ENCODE results near the gene LAPTM5.
"Not testable (repeated sequence)": the region's sequence is repeated elsewhere in the genome, so short reads cannot be mapped to it uniquely, and the experiment has no call there.

LAPTM5 gene

GRCh38 chr1:30692948-30693301 is 64.6 kb downstream of the LAPTM5 start:
- Mint-ChIP-seq H3K27ac (no peak overlapping the region), H3K27me3 (no peaks in the 10 kb centered on the region), H3K4me1 (ENCODE audit: low read depth) (peaks cover 7% of the 10 kb centered on the region), H3K9me3 (ENCODE audit: low read depth) (no peaks in the 10 kb centered on the region), H3K36me3 (no peaks in the 10 kb centered on the region), H3K4me3 (no peak overlapping the region)

- Mint-ChIP-seq H3K27ac (no peak overlapping the region), H3K4me3 (no peak overlapping the region), H3K9me3 (ENCODE audit: low read depth) (no peaks in the 10 kb centered on the region), H3K4me1 (ENCODE audit: low read depth) (peaks cover 7% of the 10 kb centered on the region), H3K36me3 (no peaks in the 10 kb centered on the region), H3K27me3 (no peaks in the 10 kb centered on the region)
These were observed 65.2 kb downstream of the LAPTM5 start for GRCh38 chr1:30692201-30692947.

DNA sequence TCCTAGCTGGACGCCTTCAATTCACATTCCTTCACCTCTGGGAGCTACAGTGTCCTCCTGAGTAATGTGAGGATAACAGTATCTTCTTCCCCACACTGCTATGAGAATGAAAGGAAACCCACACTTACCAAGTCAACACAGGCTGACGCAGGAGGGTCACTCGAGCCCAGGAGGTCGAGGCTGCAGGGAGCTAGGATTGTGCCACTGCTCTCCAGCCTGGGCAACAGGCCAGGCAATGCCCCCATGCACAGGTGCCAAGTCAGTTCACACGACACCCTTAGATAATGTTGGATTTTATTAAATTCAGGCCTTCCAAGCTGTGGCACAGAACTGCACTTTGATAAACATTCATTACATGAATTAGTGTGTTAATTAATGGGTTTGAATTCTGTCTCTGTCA is 66.1 kb downstream of the LAPTM5 start:
- no peak overlapping the region for H3K27ac Mint-ChIP-seq
- H3K4me3 Mint-ChIP-seq, result no peak overlapping the region
- no peaks in the 10 kb centered on the region for H3K27me3 Mint-ChIP-seq
- H3K4me1 Mint-ChIP-seq (ENCODE audit: low read depth), result peaks cover 7% of the 10 kb centered on the region
- H3K36me3 Mint-ChIP-seq, result no peaks in the 10 kb centered on the region
- H3K9me3 Mint-ChIP-seq (ENCODE audit: low read depth), result no peaks in the 10 kb centered on the region

- H3K4me1 Mint-ChIP-seq (ENCODE audit: low read depth), result peaks cover 7% of the 10 kb centered on the region
- H3K27me3 Mint-ChIP-seq, result no peaks in the 10 kb centered on the region
- H3K27ac Mint-ChIP-seq, result no peak overlapping the region
- H3K9me3 Mint-ChIP-seq (ENCODE audit: low read depth), result no peaks in the 10 kb centered on the region
- no peak overlapping the region for H3K4me3 Mint-ChIP-seq
- no peaks in the 10 kb centered on the region for H3K36me3 Mint-ChIP-seq
These were observed 67.5 kb downstream of the LAPTM5 start for GRCh38 chr1:30689901-30690645.

GRCh38 chr1:30688920-30689794 is 68.4 kb downstream of the LAPTM5 start:
- Mint-ChIP-seq H3K4me1 (ENCODE audit: low read depth) (peaks cover 15% of the 10 kb centered on the region), H3K27me3 (peaks cover 4% of the 10 kb centered on the region), H3K9me3 (ENCODE audit: low read depth) (no peaks in the 10 kb centered on the region), H3K27ac (no peak overlapping the region), H3K4me3 (no peak overlapping the region), H3K36me3 (no peaks in the 10 kb centered on the region)

DNA sequence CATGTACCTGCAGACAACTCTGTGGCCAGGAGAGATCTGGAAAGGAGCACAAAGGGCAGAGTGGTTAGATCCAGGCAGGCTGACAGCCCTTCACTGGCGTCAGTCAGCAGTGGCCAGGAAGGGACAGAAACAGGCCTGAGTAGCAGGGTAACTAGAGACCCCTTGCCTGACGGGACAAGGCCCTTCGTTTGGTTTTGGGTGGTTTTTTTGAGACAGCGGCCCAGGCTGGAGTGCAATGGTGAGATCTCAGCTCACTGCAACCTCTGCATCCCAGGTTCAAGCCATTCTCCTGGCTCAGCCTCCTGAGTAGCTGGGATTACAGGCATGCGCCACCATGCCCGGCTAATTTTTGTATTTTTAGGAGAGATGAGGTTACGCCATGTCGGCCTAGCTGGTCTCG is 69.1 kb downstream of the LAPTM5 start:
- peaks cover 19% of the 10 kb centered on the region for H3K4me1 Mint-ChIP-seq (ENCODE audit: low read depth)
- H3K4me3 Mint-ChIP-seq; H3K27ac Mint-ChIP-seq; H3K27me3 Mint-ChIP-seq; H3K9me3 Mint-ChIP-seq (ENCODE audit: low read depth); H3K36me3 Mint-ChIP-seq: not testable (repeated sequence)

DNA sequence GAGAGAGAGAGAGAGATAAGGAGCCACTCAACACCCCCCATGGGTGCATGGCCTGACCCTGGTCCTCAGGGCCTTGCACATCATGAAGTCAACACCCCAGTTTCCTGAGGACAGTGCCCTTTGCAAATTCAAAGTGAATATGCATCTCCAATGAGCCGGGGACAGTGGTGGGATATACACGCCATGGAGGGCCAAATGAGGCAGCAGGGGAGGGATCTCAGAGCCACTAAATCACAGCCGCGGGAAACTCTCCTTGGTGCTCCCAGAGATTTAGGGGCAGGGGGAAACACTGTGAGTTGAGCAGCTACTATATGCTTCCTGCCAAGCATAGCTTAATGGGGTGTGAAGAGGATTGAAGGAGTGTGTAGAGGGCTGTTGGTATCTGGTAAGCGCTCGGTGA is 69.7 kb downstream of the LAPTM5 start:
- Mint-ChIP-seq H3K4me1 (ENCODE audit: low read depth) (peaks cover 19% of the 10 kb centered on the region), H3K36me3 (no peaks in the 10 kb centered on the region), H3K4me3 (no peak overlapping the region), H3K27me3 (peaks cover 10% of the 10 kb centered on the region), H3K27ac (no peak overlapping the region), H3K9me3 (ENCODE audit: low read depth) (no peaks in the 10 kb centered on the region)

DNA sequence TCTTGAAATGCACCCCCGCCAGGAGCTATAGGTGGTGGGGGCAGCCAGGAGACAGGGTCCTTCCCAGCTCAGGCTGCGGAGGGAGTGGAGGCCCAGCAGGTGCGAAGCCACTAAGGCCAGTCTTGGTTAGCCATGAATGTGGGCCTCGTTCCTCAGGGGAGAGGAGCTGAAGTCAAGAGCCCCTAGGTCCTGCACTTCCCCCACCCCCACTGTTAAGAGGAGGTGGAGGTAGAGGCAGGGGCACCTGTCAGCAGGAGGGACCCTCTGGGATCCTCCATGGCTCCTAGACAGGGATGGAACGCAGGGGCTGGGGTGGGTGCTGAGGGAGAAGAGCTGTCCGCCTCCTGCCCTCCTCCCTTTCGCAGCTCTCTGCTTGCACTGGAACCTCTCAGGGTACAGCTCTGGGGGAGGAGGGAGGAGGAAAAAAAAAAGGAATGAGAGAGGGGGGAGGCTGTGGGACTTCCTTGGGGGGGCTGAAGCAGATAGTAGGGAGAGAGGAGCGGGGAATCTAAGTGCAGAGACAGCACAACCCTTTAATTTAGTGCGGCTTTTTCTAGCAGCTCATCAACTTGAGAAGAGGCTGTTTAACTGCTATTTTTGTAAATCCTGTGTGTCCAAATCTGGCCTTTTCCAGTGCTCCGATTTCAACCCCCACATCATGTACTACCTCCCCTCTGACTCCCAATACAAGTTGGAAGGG is 71.2 kb downstream of the LAPTM5 start:
- no peaks in the 10 kb centered on the region for H3K9me3 Mint-ChIP-seq (ENCODE audit: low read depth)
- no peaks in the 10 kb centered on the region for H3K36me3 Mint-ChIP-seq
- H3K4me1 Mint-ChIP-seq (ENCODE audit: low read depth), result peaks cover 12% of the 10 kb centered on the region
- peaks cover 14% of the 10 kb centered on the region for H3K27me3 Mint-ChIP-seq
- H3K4me3 Mint-ChIP-seq, result peak overlapping the region; percentile 13
- no peak overlapping the region for H3K27ac Mint-ChIP-seq

GRCh38 chr1:30685796-30686165 is 71.8 kb downstream of the LAPTM5 start:
- Mint-ChIP-seq H3K4me1 (ENCODE audit: low read depth) (peaks cover 12% of the 10 kb centered on the region), H3K27me3 (peaks cover 14% of the 10 kb centered on the region), H3K4me3 (peak overlapping the region; percentile 13), H3K9me3 (ENCODE audit: low read depth) (no peaks in the 10 kb centered on the region), H3K36me3 (no peaks in the 10 kb centered on the region), H3K27ac (no peak overlapping the region)

DNA sequence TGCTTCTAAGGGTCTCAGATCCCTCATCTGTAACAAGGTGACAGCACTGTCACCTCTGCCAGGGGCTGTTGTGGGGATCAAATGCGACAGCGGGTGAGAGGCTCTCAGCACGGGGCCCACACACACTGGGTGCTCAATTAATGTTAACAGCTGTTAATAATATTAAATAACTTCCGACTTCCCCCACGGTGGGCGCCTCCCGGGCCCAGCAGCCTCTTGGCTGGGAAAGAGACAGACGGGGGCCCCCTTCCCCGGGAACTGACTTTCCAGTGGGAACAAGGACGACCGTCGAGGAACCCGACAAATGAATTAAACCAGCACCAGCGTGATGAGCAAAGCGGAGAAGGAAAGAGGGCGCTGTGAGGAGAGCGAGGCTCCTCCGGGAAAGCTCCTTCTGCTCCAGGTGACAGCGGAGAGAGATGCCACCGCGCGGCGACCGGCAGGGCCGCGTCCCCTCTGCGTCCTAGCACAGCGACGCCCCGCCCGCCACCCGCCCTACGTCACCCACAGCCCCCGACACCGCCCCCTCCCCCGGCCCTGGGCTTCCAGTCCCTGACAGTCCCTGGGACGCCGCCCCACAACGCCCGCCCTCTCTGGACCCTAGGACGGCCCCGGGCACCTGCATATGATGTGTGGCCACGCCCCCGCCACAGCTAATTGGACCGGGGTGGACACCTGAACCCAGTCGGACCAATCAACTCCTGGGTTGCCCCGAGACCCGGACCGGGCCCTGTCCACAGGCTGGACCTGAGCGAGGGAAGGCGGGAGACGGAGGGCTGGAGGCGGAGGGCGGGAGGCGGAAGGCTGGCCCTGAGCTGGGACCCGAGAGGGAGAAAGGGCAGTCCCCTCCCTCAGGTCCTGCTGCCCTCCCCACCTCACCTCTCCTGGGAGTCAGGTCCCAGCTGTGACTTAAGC is 72.4 kb downstream of the LAPTM5 start:
- Mint-ChIP-seq H3K4me3 (peak overlapping the region; percentile 72), H3K9me3 (ENCODE audit: low read depth) (no peaks in the 10 kb centered on the region), H3K4me1 (ENCODE audit: low read depth) (peaks cover 12% of the 10 kb centered on the region), H3K27me3 (peaks cover 14% of the 10 kb centered on the region), H3K27ac (no peak overlapping the region), H3K36me3 (no peaks in the 10 kb centered on the region)

DNA sequence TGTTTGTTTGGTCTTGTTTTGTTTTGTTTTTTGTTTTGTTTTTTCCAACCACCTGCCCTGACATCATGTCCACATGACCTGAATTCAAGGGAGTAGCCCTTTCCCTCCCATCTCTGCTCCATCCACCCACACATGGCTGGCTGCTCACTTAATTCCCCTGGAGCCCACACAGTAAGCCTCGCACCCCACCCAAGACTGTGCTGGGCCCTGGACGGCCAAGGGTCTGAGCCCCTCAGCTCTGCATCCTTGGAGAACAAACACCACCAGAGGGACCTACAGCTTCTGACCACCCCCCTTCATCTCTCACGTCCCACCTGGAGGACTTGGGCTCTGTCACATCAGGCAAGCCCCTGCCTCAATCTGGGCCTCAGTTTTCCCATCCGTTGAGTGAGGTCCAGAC is 73.3 kb downstream of the LAPTM5 start:
- H3K9me3 Mint-ChIP-seq (ENCODE audit: low read depth), result no peaks in the 10 kb centered on the region
- no peak overlapping the region for H3K4me3 Mint-ChIP-seq
- peaks cover 14% of the 10 kb centered on the region for H3K27me3 Mint-ChIP-seq

GRCh38 chr1:30683699-30684098 is 73.9 kb downstream of the LAPTM5 start:
- Mint-ChIP-seq H3K4me3 (no peak overlapping the region), H3K36me3 (no peaks in the 10 kb centered on the region), H3K9me3 (ENCODE audit: low read depth) (no peaks in the 10 kb centered on the region), H3K4me1 (ENCODE audit: low read depth) (peaks cover 12% of the 10 kb centered on the region), H3K27ac (no peak overlapping the region), H3K27me3 (peaks cover 17% of the 10 kb centered on the region)

More for the DNA sequence above, 73.3 kb downstream of the LAPTM5 start:
- Mint-ChIP-seq H3K4me1 (ENCODE audit: low read depth) (peaks cover 12% of the 10 kb centered on the region), H3K27ac (no peak overlapping the region), H3K36me3 (no peaks in the 10 kb centered on the region)

All from activated naive CD8-positive, alpha-beta T cell (primary cell).